Measurements from ENCODE around the gene HSD11B2.

The HSD11B2 gene

DNA sequence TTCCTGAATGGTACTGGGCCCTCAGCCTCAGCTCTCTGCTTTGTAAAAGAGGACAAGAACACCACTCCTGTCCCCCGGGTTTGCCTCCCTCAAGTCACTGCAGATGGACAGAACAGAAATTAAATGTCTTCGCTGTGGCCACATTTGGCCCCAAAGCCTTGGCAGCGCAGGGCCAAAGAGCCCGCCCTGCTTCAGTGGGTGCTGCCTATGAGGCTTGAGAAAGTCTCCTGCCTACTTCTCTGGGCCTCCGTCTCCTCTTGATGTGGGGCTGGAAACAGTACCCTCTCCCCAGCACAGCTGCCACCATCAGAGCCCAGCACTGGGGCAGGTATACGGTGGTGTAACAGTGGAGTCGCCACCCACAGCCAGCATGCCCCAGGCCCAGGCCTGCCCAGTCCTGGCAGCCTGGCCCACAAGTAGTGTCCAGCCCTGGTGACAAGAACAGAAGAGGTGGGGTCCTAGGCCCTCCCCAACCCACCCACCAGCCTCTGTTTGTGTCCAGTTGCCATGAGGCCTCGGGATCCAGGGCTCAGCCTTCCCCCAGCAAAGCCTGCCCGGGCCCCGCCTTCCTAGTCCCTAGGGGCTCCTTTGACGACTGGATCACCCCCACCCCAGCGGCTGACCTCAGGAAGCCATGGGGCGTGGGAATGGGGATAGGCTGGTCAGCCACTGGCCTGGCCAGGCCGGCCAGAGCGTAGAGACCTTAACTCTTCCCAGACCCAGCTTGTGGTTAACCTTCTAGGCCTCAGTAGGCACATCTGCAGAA, 33.7 kb upstream of the HSD11B2 start (continued):
- TF ChIP-seq SALL2 (tag by site-specific recombination; IDR thresholded peaks at IDR 0.05; ENCODE audit: borderline replicate concordance) (no peak), ZEB2 (tag by site-specific recombination; IDR thresholded peaks at IDR 0.05) (no peak), ZNF138 (tag by site-specific recombination; IDR thresholded peaks at IDR 0.05; ENCODE audit: borderline replicate concordance) (no peak), ZNF660 (tag by site-specific recombination; IDR thresholded peaks at IDR 0.05) (no peak)
- TF ChIP-seq, protein P1, sequence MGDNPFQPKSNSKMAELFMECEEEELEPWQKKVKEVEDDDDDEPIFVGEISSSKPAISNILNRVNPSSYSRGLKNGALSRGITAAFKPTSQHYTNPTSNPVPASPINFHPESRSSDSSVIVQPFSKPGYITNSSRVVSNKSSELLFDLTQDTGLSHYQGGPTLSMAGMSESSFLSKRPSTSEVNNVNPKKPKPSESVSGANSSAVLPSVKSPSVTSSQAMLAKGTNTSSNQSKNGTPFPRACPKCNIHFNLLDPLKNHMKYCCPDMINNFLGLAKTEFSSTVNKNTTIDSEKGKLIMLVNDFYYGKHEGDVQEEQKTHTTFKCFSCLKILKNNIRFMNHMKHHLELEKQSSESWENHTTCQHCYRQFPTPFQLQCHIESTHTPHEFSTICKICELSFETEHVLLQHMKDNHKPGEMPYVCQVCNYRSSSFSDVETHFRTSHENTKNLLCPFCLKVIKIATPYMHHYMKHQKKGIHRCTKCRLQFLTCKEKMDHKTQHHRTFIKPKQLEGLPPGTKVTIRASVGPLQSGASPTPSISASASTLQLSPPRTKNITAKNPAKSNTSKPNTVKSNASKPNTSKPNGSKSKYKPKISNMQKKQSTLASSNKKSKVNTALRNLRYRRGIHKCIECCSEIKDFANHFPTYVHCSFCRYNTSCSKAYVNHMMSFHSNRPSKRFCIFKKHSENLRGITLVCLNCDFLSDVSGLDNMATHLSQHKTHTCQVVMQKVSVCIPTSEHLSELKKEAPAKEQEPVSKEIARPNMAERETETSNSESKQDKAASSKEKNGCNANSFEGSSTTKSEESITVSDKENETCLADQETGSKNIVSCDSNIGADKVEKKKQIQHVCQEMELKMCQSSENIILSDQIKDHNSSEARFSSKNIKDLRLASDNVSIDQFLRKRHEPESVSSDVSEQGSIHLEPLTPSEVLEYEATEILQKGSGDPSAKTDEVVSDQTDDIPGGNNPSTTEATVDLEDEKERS (tag by site-specific recombination; IDR thresholded peaks at IDR 0.05), result no peak
- TF ChIP-seq, protein P2, sequence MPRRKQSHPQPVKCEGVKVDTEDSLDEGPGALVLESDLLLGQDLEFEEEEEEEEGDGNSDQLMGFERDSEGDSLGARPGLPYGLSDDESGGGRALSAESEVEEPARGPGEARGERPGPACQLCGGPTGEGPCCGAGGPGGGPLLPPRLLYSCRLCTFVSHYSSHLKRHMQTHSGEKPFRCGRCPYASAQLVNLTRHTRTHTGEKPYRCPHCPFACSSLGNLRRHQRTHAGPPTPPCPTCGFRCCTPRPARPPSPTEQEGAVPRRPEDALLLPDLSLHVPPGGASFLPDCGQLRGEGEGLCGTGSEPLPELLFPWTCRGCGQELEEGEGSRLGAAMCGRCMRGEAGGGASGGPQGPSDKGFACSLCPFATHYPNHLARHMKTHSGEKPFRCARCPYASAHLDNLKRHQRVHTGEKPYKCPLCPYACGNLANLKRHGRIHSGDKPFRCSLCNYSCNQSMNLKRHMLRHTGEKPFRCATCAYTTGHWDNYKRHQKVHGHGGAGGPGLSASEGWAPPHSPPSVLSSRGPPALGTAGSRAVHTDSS (tag by site-specific recombination; IDR thresholded peaks at IDR 0.05), result no peak
- TF ChIP-seq, protein P3, sequence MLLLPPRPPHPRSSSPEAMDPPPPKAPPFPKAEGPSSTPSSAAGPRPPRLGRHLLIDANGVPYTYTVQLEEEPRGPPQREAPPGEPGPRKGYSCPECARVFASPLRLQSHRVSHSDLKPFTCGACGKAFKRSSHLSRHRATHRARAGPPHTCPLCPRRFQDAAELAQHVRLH (tag by site-specific recombination; IDR thresholded peaks at IDR 0.05), result no peak
- TF ChIP-seq, protein P4, sequence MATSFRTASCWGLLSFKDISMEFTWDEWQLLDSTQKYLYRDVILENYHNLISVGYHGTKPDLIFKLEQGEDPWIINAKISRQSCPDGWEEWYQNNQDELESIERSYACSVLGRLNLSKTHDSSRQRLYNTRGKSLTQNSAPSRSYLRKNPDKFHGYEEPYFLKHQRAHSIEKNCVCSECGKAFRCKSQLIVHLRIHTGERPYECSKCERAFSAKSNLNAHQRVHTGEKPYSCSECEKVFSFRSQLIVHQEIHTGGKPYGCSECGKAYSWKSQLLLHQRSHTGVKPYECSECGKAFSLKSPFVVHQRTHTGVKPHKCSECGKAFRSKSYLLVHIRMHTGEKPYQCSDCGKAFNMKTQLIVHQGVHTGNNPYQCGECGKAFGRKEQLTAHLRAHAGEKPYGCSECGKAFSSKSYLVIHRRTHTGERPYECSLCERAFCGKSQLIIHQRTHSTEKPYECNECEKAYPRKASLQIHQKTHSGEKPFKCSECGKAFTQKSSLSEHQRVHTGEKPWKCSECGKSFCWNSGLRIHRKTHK (tag by site-specific recombination; IDR thresholded peaks at IDR 0.05), result no peak

DNA sequence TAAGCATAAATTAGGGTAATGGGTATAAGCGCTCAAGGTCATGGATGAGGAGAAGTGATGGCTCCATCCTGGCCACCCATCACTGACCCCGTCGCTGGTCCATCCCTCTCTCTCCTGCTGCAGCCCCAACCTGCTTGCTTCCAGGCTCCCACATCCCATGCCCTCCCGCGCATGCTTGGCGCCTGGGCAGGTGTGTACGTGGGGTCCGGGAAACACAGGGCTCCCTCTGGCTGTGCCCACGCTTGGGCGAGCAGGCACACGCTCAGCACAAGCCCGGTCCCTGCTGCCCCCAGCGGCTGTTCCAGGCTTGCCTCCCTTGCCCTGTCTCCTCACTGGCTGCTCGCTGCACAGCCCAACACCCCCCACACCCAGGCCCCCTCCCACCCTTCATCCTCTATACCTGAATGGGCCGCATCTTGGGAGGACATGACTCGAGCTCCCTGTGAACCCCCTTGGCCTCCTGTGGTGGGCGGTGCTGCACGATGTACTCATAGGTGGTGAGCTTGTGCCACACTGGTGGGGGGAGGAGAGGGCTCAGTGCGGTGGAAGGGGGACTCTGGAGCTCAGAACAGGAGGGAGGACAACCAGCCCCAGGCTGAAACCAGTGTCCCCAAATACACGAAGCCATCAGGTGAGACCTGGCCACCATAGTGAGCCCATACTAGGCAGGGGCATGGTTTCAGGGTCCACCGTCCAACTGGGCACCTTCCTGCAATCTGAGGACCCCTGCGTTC, 32.9 kb upstream of the HSD11B2 start:
- Histone ChIP-seq H3K36me3 (ENCODE audit: control insufficient read depth in 2 of 2, insufficient read depth in 1 of 2, low read length in 2 of 2) (no peaks in the 10 kb centered on the region), H3K9me3 (ENCODE audit: control insufficient read depth, insufficient read depth, low read depth, low read length) (no peaks in the 10 kb centered on the region), H3K4me3 (ENCODE audit: low read depth, low read length) (no peak overlapping the region), H3K4me1 (ENCODE audit: control insufficient read depth, insufficient read depth, low read length) (peaks cover 10% of the 10 kb centered on the region), H3K27ac (ENCODE audit: extremely low read depth, low read depth, low read length) (no peak overlapping the region)
- ChIA-PET POLR2A (no interaction called here), CTCF (no interaction called here)
- TF ChIP-seq, protein P1 (tag by site-specific recombination; IDR thresholded peaks at IDR 0.05), result no peak
- TF ChIP-seq, protein P5, sequence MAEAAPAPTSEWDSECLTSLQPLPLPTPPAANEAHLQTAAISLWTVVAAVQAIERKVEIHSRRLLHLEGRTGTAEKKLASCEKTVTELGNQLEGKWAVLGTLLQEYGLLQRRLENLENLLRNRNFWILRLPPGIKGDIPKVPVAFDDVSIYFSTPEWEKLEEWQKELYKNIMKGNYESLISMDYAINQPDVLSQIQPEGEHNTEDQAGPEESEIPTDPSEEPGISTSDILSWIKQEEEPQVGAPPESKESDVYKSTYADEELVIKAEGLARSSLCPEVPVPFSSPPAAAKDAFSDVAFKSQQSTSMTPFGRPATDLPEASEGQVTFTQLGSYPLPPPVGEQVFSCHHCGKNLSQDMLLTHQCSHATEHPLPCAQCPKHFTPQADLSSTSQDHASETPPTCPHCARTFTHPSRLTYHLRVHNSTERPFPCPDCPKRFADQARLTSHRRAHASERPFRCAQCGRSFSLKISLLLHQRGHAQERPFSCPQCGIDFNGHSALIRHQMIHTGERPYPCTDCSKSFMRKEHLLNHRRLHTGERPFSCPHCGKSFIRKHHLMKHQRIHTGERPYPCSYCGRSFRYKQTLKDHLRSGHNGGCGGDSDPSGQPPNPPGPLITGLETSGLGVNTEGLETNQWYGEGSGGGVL (tag by site-specific recombination; IDR thresholded peaks at IDR 0.05), result 0 out of 2 replicates have a peak, but pooled peaks have one; percentile 16

Measured in HEK293 (cell line).